PFSK-1 (cell line): ENCODE data around the gene PDZD11.

Experiments used
- POLR2AphosphoS5 ChIP-seq: IDR thresholded peaks from 2 replicates; pipeline ENCODE4 v1.6.1; 2012; ENCODE audit warnings: low read depth, mild to moderate bottlenecking, control low read depth, low read length, moderate library complexity
- SIN3A ChIP-seq: IDR thresholded peaks from 2 replicates; pipeline ENCODE4 v1.6.1; 2012; ENCODE audit warnings: mild to moderate bottlenecking, low read length, moderate library complexity, borderline replicate concordance; ENCODE audit not compliant: insufficient read depth
- TAF1 ChIP-seq: IDR thresholded peaks from 2 replicates; pipeline ENCODE4 v1.6.1; 2012; ENCODE audit warnings: low read length, control low read depth, borderline replicate concordance; ENCODE audit not compliant: insufficient read depth
- TF ChIP-seq, protein P1 (sequence below), 2 experiments: IDR thresholded peaks; 2 replicates each; pipeline versions ENCODE4 v1.6.1 to v1.8.0; 2011 to 2012; ENCODE audit warnings: low read depth in 2 of 2, low read length in 2 of 2, control low read depth in 1 of 2, inconsistent platforms in 1 of 2, mild to moderate bottlenecking in 1 of 2, moderate library complexity in 1 of 2; ENCODE audit not compliant: insufficient read depth in 1 of 2

DNA sequence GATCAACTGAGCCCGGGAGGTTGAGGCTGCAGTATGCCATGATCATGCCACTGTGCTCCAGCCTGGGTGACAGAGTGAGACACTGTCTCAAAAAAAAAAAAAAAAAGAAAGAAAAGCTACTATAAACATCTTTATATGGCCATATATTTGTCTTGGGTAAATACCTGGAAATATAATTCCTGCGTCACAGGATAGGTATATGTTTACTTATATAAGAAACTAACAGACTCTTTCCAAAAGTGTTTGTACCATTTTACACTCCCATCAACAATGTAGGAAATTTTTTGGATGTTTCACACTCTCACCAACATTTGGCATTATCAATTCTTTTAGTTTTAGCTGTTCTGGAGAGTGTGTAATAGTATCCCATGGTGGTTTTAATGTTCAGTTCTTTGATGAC, 42.5 kb downstream of the PDZD11 start:
- TF ChIP-seq TAF1 (no peak), POLR2AphosphoS5 (no peak), SIN3A (no peak)
- TF ChIP-seq, protein P1, sequence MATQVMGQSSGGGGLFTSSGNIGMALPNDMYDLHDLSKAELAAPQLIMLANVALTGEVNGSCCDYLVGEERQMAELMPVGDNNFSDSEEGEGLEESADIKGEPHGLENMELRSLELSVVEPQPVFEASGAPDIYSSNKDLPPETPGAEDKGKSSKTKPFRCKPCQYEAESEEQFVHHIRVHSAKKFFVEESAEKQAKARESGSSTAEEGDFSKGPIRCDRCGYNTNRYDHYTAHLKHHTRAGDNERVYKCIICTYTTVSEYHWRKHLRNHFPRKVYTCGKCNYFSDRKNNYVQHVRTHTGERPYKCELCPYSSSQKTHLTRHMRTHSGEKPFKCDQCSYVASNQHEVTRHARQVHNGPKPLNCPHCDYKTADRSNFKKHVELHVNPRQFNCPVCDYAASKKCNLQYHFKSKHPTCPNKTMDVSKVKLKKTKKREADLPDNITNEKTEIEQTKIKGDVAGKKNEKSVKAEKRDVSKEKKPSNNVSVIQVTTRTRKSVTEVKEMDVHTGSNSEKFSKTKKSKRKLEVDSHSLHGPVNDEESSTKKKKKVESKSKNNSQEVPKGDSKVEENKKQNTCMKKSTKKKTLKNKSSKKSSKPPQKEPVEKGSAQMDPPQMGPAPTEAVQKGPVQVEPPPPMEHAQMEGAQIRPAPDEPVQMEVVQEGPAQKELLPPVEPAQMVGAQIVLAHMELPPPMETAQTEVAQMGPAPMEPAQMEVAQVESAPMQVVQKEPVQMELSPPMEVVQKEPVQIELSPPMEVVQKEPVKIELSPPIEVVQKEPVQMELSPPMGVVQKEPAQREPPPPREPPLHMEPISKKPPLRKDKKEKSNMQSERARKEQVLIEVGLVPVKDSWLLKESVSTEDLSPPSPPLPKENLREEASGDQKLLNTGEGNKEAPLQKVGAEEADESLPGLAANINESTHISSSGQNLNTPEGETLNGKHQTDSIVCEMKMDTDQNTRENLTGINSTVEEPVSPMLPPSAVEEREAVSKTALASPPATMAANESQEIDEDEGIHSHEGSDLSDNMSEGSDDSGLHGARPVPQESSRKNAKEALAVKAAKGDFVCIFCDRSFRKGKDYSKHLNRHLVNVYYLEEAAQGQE (IDR thresholded peaks at IDR 0.05; ENCODE audit: insufficient read depth in 1 of 2, low read depth in 2 of 2, low read length in 2 of 2): no peak
